Naive B cell (primary cell): ENCODE data around the gene TUT1. TPM values are rescaled to one million over a fixed set of nuclear protein-coding genes. Genes with fewer than 3 reads are reported as not detected.
"Not testable (repeated sequence)": the region's sequence is repeated elsewhere in the genome, so short reads cannot be mapped to it uniquely, and the experiment has no call there.

Experiments used
- ATAC-seq, 2 donors: fragments of 150-1000 bp; cut with Tn5 transposase; 2 replicates each; pipeline ENCODE4 v1.10.0; 2021; ENCODE audit warnings: low read depth in 2 of 2, mild to moderate bottlenecking in 2 of 2, moderate library complexity in 2 of 2
- DNase-seq: peaks from one replicate; pipeline ENCODE4 v3.0.0; 2022
- H3K27ac Mint-ChIP-seq, 6 donors: one replicate each; pipeline ENCODE4 v1.8.0; 2020 to 2022; ENCODE audit warnings: mild to moderate bottlenecking in 6 of 6, mixed read lengths in 6 of 6, moderate library complexity in 5 of 6, inconsistent platforms in 2 of 6
- H3K27me3 Mint-ChIP-seq, 3 donors: one replicate each; pipeline ENCODE4 v1.8.0; 2021 to 2022; ENCODE audit warnings: mixed read lengths in 3 of 3, mild to moderate bottlenecking in 1 of 3
- H3K36me3 Mint-ChIP-seq, 2 donors: one replicate each; pipeline ENCODE4 v1.8.0; 2020 to 2022; ENCODE audit warnings: mixed read lengths in 2 of 2, inconsistent platforms in 1 of 2, mild to moderate bottlenecking in 1 of 2
- H3K4me1 Mint-ChIP-seq, 3 donors: one replicate each; pipeline ENCODE4 v1.8.0; 2020 to 2022; ENCODE audit warnings: mixed read lengths in 3 of 3, inconsistent platforms in 1 of 3, mild to moderate bottlenecking in 1 of 3, moderate library complexity in 1 of 3
- H3K4me3 Mint-ChIP-seq, 8 donors: one replicate each; pipeline ENCODE4 v1.8.0; 2020 to 2022; ENCODE audit warnings: mild to moderate bottlenecking in 8 of 8, mixed read lengths in 8 of 8, moderate library complexity in 8 of 8, inconsistent platforms in 2 of 8
- H3K9me3 Mint-ChIP-seq, 7 donors: one replicate each; pipeline ENCODE4 v1.8.0; 2020 to 2022; ENCODE audit warnings: mixed read lengths in 7 of 7, mild to moderate bottlenecking in 5 of 7, inconsistent platforms in 2 of 7, moderate library complexity in 1 of 7
- polyA plus RNA-seq, 6 donors: library from polyadenylated mRNA; unstranded; fragments of 300-500 nt; fragmentation: Illumina TruSeq; gene quantifications; one replicate each; pipeline ENCODE4 v1.2.3, GENCODE V29; 2021; ENCODE audit warnings: low read depth in 6 of 6

Gene TUT1
- polyA plus RNA-seq, 6 donors from 2014 or later, result 12.7 to 20.8 (median 16.2) TPM

DNA sequence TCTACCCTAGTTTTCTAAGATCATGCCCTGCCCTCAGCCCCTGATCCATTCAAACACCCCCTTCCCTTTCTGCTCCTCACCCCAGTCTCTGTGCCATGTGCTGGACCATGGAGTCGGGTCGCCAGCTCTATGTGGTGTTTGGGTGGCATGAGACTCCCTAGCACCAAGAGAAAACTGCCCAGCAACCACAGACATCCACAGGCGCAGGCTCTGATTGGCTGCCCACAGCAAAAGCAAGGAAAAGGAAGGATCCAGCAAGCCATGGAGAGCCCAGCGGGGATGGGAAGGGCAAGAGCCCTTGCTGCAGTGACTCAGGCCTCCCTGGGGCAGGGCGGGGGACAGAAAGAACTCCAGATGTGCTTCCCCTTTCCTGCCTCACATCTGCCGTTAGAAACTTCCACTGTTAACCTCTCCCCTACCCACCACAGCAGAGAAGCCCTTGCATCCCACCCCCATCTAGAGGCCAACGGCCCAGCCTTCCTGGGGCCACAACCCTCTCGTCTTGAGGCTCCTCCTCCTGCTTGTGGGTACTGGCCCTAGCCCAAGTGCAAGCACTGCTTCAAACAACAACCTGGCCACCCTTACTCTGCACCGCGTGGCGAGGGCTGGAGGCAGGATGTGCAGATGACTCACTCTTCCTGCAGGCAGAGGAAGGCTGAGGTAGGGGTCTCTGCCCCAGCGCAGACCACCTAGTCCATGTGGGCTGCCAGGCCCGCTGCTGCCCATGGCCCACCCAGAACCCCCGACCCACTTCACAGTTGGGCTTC, 35.0 kb downstream of the TUT1 start:
- H3K27me3 Mint-ChIP-seq, result peaks cover 0 to 4% (median 0%) of the 10 kb centered on the region in 3 donors
- peaks cover 67 to 77% (median 73%) of the 10 kb centered on the region in 3 donors for H3K4me1 Mint-ChIP-seq
- no peaks in the 10 kb centered on the region for H3K9me3 Mint-ChIP-seq
- no peak for DNase-seq
- peaks cover 4 to 12% of the 10 kb centered on the region in 2 donors for H3K36me3 Mint-ChIP-seq
- peak overlapping the region; percentile 99 to 100 (median 99) for H3K27ac Mint-ChIP-seq
- H3K4me3 Mint-ChIP-seq, result peak overlapping the region; percentile 54 to 94 (median 88)
- ATAC-seq, result peak; percentile 1 to 7

DNA sequence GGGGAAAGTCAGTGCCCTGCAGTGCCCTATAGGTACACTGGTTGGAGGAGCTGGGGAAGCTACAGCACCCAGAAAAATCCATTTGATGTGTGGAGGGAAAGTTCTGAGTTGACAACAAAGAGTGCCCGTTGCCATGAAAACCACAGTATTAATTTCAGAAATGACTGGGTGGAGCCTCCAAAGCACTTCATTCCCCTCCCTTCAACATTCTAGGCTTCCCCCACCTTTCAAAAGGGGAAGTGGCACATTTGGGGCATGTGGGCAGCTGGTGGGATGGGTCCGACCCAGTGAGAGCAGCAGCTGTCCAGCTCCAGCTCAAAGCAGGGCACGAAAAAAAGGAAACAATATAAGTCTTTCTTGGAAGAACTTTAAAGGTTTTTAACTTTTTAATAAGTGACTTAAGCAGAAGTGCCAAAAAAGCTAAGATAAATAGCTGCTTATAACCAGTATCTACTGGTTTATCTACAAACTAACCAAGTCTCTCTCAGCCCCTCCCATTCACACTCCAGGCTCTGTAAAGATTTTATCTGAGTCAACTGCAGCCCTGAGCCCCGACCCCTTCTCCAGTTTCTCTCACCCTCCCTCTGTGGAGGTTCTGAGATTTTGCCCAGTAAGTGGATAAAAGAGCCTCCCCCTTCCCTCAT, 35.7 kb downstream of the TUT1 start:
- peak overlapping the region; percentile 54 to 94 (median 88) for H3K4me3 Mint-ChIP-seq
- no peaks in the 10 kb centered on the region for H3K9me3 Mint-ChIP-seq
- ATAC-seq, result peak; percentile 61 to 64

DNA sequence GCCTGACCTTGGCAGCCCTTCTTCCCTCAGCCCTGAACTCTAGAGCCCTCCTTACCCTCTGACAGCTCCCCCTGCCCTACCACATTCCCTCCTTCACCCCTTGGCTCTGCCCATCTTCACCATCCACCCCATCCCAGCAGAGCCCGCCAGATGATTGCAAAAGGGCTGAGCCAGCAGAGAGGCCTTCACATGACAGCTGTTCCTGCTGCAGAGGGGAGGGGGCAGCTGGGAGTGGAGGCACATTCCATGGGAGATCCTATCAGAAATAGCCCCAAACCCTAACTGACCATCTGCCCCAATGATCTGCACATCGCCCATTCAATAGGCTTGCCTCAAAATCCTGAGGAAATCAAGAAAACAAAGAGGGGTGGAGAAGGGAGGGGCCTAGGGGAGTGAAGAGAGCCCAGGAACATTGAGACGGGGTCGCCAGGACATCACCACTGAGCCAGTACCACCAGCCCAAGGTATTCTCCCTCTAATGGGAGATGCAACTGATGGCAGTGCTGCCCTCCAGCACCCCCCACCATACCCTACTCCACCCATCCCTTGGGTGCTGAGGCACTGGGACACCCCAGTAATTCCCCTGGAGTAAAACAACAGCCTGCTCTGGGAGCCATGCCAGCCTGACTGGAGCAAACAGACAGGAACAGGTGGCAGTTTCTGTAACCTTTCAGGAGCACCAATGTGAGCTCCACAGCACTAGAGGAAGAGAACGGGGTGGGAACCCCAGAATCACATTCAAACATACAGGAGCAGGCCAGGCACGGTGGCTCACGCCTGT, 36.7 kb downstream of the TUT1 start:
- Mint-ChIP-seq H3K4me3 (peak overlapping the region in 7 of 8 donors; percentile 8 to 94 (median 82)), H3K9me3 (no peaks in the 10 kb centered on the region), H3K4me1 (peaks cover 61 to 80% (median 79%) of the 10 kb centered on the region in 3 donors), H3K36me3 (peaks cover 0 to 6% of the 10 kb centered on the region in 2 donors), H3K27me3 (peaks cover 0 to 4% (median 0%) of the 10 kb centered on the region in 3 donors), H3K27ac (peak overlapping the region; percentile 99 to 100 (median 99))
- DNase-seq (no peak), ATAC-seq (no peak)

More for the DNA sequence above, 35.7 kb downstream of the TUT1 start:
- peaks cover 0 to 4% (median 0%) of the 10 kb centered on the region in 3 donors for H3K27me3 Mint-ChIP-seq
- H3K27ac Mint-ChIP-seq, result peak overlapping the region; percentile 99 to 100 (median 99)
- peak; percentile 93 for DNase-seq
- peaks cover 69 to 80% (median 75%) of the 10 kb centered on the region in 3 donors for H3K4me1 Mint-ChIP-seq
- peaks cover 4 to 12% of the 10 kb centered on the region in 2 donors for H3K36me3 Mint-ChIP-seq

DNA sequence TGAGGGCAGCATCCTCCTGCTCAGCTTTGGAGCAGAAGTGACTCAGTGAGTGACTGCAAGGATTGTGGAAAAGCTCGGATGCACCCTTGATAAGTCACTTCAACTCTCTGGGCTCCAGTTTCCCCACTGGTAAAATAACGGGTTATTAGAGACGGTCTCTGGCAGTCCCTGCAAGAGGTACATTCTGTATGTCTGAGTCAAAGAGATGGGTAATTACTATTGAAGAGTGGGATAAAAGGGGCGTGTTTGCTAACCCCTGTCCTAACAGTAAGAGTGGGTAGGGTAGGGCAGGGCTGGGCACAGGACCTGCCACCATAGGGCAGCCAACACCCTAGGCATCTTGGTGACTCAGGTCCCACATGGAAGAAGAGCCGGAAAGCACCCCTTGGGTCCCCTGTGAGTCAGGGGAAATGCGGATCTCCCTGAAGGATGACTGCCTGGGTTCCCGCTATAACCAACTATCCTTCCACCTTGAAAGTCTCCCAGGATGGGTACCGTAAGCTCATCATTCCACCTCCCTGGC, 37.4 kb downstream of the TUT1 start:
- Mint-ChIP-seq H3K4me3 (peak overlapping the region in 7 of 8 donors; percentile 52 to 87 (median 81)), H3K36me3 (no peaks in the 10 kb centered on the region), H3K9me3 (no peaks in the 10 kb centered on the region), H3K27ac (peak overlapping the region; percentile 99 to 100 (median 99)), H3K27me3 (peaks cover 0 to 4% (median 0%) of the 10 kb centered on the region in 3 donors), H3K4me1 (peaks cover 61 to 81% (median 79%) of the 10 kb centered on the region in 3 donors)
- DNase-seq, result no peak
- ATAC-seq, result no peak

DNA sequence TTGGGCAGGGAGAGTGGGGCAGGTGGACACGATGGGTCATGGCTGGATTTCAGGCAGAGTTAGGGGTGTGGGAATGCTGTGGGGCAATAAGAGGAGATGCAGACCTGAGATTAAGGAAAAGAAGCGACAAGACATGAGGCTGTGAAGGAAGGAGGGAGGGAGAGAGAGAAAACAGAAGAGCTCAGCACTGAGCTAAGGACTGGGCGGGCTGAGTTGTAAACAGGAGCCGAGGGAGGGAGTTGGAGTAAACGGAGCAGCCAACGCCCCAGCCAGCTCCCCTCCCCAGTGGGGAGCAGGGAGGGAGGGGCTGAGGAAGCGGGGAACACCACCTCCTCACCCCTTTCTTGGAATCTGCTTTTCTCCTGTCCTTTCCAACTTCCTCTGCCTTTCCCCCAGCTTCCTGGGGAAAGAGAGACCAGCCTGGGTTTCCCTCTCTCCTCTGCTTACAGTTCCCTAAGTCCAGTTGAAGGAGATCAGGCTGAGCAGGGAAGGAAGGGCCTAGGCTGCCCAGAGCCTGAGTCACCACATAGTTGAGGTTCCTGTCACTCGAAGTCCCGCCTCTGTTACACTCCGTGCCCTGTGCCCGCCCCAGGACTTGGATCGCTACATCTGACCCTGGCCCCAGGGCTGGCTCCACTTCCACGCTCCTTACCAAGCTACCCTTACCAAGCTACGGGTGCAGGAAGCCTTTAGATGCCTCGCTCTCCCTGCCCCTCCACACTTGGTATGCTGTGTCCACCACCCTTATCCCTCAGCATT, 38.1 kb downstream of the TUT1 start:
- ATAC-seq, result peak; percentile 4 to 6
- Mint-ChIP-seq H3K27me3 (peaks cover 0 to 4% (median 0%) of the 10 kb centered on the region in 3 donors), H3K36me3 (no peaks in the 10 kb centered on the region), H3K4me3 (peak overlapping the region; percentile 52 to 88 (median 82)), H3K4me1 (peaks cover 65 to 81% (median 81%) of the 10 kb centered on the region in 3 donors), H3K27ac (peak overlapping the region; percentile 99 to 100 (median 99)), H3K9me3 (no peaks in the 10 kb centered on the region)
- DNase-seq, result no peak

DNA sequence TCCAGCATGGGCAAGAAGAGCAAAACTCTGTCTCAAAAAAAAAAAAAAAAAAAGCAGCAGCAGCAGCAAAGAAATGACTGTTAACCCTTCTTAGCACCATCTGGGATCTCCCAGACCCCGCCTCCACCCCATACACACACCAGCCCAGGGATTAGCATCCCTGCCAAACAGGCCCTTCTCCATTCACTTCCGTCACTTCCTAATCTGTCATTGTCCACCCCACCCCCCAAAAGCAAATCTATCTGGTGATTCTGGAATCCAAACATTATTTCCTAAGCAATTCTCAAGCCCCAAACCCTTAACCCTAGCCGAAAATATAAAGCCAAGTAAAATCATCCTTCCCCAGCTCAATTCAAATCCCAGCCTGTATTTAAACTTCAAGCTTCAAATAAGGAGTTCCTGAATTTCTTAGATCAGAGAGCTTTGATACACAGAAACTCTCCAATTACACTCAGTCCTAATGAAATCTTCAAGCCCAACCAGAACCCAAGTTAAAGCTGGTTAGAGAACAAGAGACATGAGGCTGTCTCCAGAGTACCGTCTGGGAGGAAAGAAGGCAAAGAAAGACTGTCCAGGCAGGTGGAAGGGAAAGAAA, 38.7 kb downstream of the TUT1 start:
- H3K9me3 Mint-ChIP-seq, result no peaks in the 10 kb centered on the region
- ATAC-seq (no peak), DNase-seq (no peak)
- peak overlapping the region; percentile 55 to 90 (median 82) for H3K4me3 Mint-ChIP-seq
- H3K27me3 Mint-ChIP-seq, result peaks cover 0 to 4% (median 0%) of the 10 kb centered on the region in 3 donors
- no peaks in the 10 kb centered on the region for H3K36me3 Mint-ChIP-seq
- peaks cover 70 to 88% (median 84%) of the 10 kb centered on the region in 3 donors for H3K4me1 Mint-ChIP-seq
- H3K27ac Mint-ChIP-seq, result peak overlapping the region; percentile 99 to 100 (median 99)

DNA sequence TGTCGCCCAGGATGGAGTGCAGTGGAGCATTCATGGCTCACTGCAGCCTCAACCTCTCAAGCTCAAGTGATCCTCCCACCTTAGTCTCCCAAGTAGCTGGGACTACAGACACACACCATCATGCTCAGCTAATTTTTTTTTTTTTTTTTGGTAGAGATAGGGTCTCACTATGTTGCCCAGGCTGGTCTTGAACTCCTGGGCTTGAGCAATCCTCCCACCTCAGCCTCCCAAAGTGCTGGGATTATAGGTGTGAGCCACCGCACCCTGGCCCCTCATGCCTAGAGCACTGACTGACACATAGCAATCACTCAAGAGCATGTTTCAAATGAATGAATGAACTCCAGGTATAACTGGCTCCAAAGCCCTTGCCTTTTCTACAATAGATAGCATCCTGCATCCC, 40.8 kb downstream of the TUT1 start:
- not testable (repeated sequence) for H3K27me3 Mint-ChIP-seq, H3K36me3 Mint-ChIP-seq, H3K9me3 Mint-ChIP-seq, DNase-seq, ATAC-seq
- Mint-ChIP-seq H3K4me1 (peaks cover 59 to 76% (median 71%) of the 10 kb centered on the region in 3 donors), H3K27ac (peak overlapping the region; percentile 99 to 100 (median 99)), H3K4me3 (peak overlapping the region in 5 of 8 donors; percentile 15 to 86 (median 55))

DNA sequence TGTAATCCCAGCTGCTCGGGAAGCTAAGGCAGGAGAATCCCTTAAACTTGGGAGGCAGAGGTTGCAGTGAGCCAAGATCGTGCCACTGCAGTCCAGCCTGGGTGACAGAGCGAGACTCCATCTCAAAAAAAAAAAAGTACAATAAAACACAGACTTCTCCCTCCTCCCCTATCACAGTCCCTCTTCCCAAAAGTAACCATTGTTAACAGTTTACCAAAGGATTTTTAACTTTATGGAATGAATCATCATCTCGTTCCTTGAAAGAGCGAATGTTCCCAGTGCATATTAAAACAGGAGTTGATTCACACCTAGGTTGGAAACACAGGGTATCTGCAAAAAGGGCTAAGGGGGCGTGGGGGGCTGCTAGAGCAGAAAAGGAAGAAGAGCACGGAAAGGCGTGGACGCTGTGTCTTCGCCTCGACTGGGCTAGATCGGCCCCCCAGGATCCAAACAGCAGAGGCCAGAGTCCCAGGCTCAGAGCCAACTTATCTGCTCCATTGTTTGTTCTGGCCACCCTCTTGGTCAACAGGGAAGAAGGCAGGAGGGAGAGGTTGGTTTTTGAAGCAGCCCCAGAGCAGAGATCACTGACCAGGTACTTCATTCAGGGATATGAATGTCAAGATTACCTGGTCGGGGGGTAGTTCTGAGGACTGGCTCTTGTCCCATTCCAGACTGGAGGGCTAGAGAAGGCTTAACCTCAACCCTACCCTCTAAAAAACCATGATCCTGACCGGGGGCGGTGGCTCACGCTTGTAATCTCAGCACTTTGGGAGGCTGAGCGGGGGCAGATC, 42.6 kb downstream of the TUT1 start:
- Mint-ChIP-seq H3K27ac (peak overlapping the region in 5 of 6 donors; percentile 24 to 99 (median 82)), H3K4me3 (peak overlapping the region in 4 of 8 donors; percentile 58 to 87 (median 74)), H3K36me3 (no peaks in the 10 kb centered on the region), H3K4me1 (peaks cover 65 to 76% (median 69%) of the 10 kb centered on the region in 3 donors), H3K27me3 (peaks cover 0 to 4% (median 0%) of the 10 kb centered on the region in 3 donors), H3K9me3 (no peaks in the 10 kb centered on the region)
- ATAC-seq, result no peak
- no peak for DNase-seq

DNA sequence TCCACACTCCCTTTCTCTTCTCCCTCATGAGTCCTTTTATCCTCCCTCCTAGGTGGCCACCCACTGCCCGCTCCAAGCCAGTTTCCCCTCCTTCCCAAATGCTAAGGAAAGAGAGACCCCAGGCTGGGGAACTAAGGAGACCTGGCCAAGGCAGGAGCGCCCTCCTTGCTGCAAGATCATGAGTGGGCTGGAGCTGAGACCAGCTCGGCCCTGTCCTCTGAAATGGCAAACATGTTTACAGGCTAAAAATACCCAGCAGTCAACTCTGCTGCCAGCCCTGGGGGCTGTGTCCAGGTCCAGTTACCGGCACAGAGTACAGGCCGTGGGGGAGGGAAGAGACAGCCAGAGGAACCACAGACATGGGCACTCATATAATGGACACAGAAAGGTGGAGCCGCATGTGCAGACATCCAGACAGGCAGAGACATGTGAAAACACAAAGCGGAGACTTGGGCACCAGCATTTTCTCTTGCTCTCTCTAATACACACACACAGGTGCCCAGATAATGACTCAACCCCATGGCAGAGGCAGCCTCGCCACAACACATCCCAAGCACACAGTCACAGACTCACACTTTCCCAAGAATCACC, 43.5 kb downstream of the TUT1 start:
- peaks cover 63 to 76% (median 69%) of the 10 kb centered on the region in 3 donors for H3K4me1 Mint-ChIP-seq
- no peak for DNase-seq

DNA sequence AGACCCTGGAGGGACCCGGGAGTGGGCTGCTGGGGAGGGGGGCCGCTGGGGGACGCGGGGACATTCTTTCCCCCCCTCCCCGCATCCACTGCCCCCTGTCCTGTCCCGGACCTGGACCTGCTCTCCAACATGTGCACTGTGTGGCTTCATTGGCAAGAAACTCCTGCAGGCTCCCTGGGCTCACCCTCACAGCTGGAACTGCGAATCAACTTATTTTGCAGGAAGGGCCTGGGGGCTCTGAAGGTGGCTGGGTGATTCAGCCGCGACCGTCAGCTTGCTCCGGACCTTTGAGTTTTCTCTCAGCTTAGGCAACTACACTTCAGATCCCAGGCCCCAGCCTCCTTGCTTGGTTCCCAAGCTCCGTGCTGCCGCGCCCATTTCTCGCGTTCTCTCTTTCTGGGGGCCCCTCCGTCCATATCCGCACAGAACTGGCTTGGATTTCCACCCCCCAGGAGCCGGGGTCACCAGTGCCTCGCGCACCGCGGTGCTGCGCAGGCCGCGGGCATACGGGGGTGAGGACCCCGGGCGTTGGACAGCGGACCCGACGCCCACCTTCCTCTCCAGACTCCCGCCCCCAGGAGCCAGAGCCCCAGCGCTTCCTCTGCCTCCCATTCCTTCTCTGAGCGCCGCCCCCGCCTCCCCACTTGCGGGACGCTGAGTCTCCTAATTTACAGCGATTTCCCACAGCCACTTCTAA, 44.2 kb downstream of the TUT1 start:
- H3K4me3 Mint-ChIP-seq, result peak overlapping the region; percentile 77 to 93 (median 88)
- peaks cover 62 to 76% (median 69%) of the 10 kb centered on the region in 3 donors for H3K4me1 Mint-ChIP-seq
- H3K27me3 Mint-ChIP-seq, result peaks cover 0 to 4% (median 0%) of the 10 kb centered on the region in 3 donors
- peak overlapping the region in 5 of 6 donors; percentile 92 to 99 (median 94) for H3K27ac Mint-ChIP-seq
- ATAC-seq (peak in 1 of 2 donors; percentile 0), DNase-seq (no peak)
- H3K9me3 Mint-ChIP-seq, result no peaks in the 10 kb centered on the region
- no peaks in the 10 kb centered on the region for H3K36me3 Mint-ChIP-seq

More for the DNA sequence above, 43.5 kb downstream of the TUT1 start:
- H3K27me3 Mint-ChIP-seq, result peaks cover 0 to 4% (median 0%) of the 10 kb centered on the region in 3 donors
- peak overlapping the region; percentile 88 to 99 (median 94) for H3K27ac Mint-ChIP-seq
- H3K9me3 Mint-ChIP-seq, result no peaks in the 10 kb centered on the region
- no peaks in the 10 kb centered on the region for H3K36me3 Mint-ChIP-seq
- H3K4me3 Mint-ChIP-seq, result peak overlapping the region; percentile 52 to 93 (median 84)
- ATAC-seq, result no peak
